ENCODE results near the gene PTPRN2.

DNA sequence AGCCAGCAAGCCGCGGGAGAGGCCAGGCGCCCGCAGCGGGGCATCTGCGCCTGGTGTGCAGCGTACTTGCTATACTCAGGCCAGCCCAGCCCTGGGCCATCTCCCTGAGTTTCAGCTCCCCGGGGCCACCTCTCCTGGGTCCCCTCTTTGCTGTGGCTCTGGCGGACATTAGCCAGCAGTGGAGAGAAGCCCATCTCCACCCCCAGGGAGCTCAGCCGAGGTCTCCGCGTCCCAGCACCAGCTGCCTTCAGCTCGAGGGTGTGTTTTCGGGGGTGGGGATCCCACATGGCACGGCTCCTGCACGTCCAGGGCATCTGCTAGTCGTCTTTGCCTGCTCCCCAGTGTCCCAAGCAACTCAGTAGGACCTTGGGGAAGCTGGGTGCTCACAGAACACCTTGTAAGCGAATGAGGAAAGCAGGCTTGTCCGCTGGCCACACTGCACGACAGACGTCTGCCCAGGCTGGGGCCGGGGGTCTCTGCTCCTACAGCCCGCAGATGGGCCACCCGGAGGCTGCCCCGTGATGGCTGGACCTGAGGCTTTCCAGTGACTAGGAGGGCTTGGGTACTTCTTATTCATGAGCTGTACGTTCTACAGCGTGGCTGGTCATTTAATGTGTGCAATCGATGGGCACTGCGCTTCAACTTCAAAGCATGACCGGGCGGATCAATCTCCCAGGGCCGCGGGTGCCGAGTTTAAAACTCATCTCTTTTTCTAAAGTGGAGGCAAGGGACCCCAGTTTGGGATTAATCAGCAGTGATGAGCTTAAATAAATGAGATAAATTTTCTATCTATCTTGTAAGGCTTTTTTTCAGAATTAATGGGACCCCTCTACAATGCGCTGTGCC, 795.2 kb downstream of the PTPRN2 start:
- TF ChIP-seq CTCF (IDR thresholded peaks at IDR 0.05) (no peak), POLR2AphosphoS5 (IDR thresholded peaks at IDR 0.05) (no peak), EP300 (IDR thresholded peaks at IDR 0.05) (no peak), POLR2A (IDR thresholded peaks at IDR 0.05) (no peak)
